ENCODE measurements around the gene HS3ST1.

GRCh38 chr4:11376146-11376545, 52.5 kb downstream of the HS3ST1 start:
- TF ChIP-seq CTCF (conservative IDR thresholded peaks at IDR 0.05) = no peak
- no peak for TF ChIP-seq EZH2 (IDR thresholded peaks at IDR 0.05; ENCODE audit: low read depth)
